NCI-H2196 (cell line): Measurements from ENCODE around the gene SEMA3B.
A peak's percentile ranks its signal among the peaks of the same experiment; 100 is the strongest.
"Not testable (repeated sequence)": the region's sequence is repeated elsewhere in the genome, so short reads cannot be mapped to it uniquely, and the experiment has no call there.

Experiments
- DNase-seq: peaks from one replicate; lab custom pipeline; 2025; ENCODE audit not compliant: unreplicated experiment; lab: John Stamatoyannopoulos, UW

Gene SEMA3B

GRCh38 chr3:50268703-50269451, at the start of gene SEMA3B:
Gene SEMA3B (plus strand): TSS chr3:50269147. CDS start chr3:50269241, 94 bp downstream.
- no peak for DNase-seq

GRCh38 chr3:50219285-50219684, 49.7 kb upstream of the SEMA3B start:
- DNase-seq: no peak

GRCh38 chr3:50220109-50220508, 48.8 kb upstream of the SEMA3B start:
- no peak for DNase-seq

- no peak for DNase-seq
Measured at GRCh38 chr3:50221051-50221410, 47.9 kb upstream of the SEMA3B start.

- no peak for DNase-seq
Measured at GRCh38 chr3:50221411-50222168, 47.4 kb upstream of the SEMA3B start.

GRCh38 chr3:50222169-50222528, 46.8 kb upstream of the SEMA3B start:
- DNase-seq: no peak

GRCh38 chr3:50224639-50225038, 44.3 kb upstream of the SEMA3B start:
- no peak for DNase-seq

GRCh38 chr3:50226888-50227389, 42.0 kb upstream of the SEMA3B start:
- no peak for DNase-seq

GRCh38 chr3:50227390-50228183, 41.4 kb upstream of the SEMA3B start:
- DNase-seq: peak; percentile 83

GRCh38 chr3:50228184-50228763, 40.7 kb upstream of the SEMA3B start:
- DNase-seq: not testable (repeated sequence)

GRCh38 chr3:50229490-50229889, 39.5 kb upstream of the SEMA3B start:
- no peak for DNase-seq

- DNase-seq: no peak
Measured at GRCh38 chr3:50230104-50230793, 38.7 kb upstream of the SEMA3B start.

GRCh38 chr3:50230794-50231125, 38.2 kb upstream of the SEMA3B start:
- no peak for DNase-seq

- DNase-seq: no peak
Measured at GRCh38 chr3:50231581-50231980, 37.4 kb upstream of the SEMA3B start.

- no peak for DNase-seq
Measured at GRCh38 chr3:50232303-50232702, 36.6 kb upstream of the SEMA3B start.

GRCh38 chr3:50233176-50233575, 35.8 kb upstream of the SEMA3B start:
- DNase-seq: no peak

GRCh38 chr3:50235716-50236483, 33.0 kb upstream of the SEMA3B start, which contains the start of gene GNAI2:
Gene GNAI2 (plus strand): TSS chr3:50236204. CDS start chr3:50236336, 132 bp downstream.
- peak; percentile 89 for DNase-seq

GRCh38 chr3:50236484-50237132, 32.3 kb upstream of the SEMA3B start:
- DNase-seq: no peak

GRCh38 chr3:50237133-50237651, 31.8 kb upstream of the SEMA3B start:
- DNase-seq: no peak
